ENCODE results near the gene UBE2S.
"Not testable (repeated sequence)": the region's sequence is repeated elsewhere in the genome, so short reads cannot be mapped to it uniquely, and the experiment has no call there.

UBE2S gene

DNA sequence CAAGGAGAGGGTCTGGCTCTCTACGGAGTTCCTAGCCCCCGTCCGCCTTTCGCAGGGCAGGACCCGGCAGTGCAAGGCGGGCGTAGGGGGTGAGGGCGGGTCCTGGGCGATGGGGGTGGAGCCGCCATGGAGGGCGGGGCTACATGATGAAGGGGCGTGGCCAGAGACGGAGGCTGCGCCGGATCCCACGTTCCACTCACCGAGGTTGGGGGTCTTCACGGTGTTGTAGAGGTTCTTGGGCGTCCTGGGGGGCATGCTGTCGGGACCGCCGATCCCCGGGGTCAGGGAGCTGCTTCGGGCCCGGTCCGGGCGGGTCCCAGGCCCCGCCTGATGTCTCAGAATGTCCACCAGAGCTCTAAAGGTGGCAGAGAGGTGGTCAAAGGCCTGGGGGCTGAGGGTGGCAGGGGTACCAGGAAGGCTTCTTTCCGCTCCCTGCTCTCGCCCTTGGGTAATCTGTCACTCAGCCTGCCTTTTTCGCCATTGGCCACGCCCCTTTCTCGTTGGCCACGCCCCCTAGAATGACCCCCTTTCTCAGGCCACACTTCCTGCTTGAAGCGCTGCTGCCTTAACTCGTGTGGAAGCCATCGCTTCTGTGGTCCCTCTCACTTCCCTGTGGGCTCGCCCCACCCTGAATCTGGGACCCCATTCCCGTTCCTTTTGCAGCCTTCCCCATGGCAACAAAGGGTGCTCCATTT is 33.0 kb upstream of the UBE2S start:
- DNase-seq (ENCODE audit: low read depth) = no peak

DNA sequence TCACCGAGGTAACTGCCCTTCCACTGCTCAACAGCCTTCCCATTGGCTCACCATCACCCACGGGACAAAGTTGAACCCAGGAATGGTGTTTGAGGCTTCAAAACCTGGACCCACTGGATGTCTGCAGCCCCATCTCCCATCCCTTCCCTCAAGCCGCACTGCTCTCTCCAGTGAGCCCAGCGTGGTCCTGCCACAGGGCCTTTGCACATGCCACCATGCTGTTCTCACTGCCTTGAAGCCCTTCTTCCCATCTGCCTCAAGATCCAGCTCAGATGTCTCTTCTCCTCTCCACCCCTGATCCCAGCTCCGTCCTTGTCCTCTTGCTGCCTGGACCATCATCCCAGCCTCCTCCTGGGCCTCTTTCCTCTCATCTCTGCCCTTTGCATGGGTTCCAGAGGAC is 31.5 kb upstream of the UBE2S start:
- no peak for DNase-seq (ENCODE audit: low read depth)

DNA sequence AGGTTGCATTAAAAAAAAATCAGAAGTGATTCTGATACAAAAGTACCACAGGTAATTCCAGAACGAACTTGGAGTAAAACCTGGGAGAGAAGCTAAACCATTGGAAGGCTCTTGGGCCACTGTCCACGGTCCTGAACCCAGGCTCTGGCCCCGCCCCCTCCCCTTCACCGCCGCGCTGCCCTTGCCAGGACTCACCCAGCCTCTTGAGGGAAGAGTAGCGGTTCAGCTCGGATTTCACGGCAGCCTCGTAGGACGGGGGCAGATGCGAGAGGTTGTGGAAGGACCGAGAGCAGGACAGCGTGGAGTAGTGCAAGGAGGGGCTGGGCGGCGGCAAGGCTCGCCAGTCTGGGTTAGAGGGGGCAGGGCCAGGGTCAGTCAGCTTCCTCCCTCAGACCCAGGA is 29.8 kb upstream of the UBE2S start:
- no peak for DNase-seq (ENCODE audit: low read depth)

DNA sequence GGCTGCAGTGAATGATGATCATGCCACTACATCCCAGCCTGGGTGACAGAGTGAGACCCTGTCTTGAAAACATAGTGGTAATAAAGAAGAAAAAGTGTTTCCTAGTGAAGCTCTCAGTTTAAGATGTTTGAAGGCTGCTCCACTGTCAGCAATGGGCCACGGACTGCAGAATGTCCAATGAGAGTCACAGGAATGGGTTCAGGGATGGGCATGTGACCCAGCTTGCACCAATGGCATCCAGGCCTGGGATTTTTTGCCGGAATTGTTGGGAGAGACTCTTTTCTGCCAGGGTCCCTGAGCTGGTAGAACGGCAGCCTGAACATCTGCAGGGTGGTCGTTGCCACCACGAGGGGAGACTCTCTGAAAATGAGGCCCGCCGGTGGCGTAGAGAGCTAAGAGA is 29.3 kb upstream of the UBE2S start:
- DNase-seq (ENCODE audit: low read depth) = no peak

DNA sequence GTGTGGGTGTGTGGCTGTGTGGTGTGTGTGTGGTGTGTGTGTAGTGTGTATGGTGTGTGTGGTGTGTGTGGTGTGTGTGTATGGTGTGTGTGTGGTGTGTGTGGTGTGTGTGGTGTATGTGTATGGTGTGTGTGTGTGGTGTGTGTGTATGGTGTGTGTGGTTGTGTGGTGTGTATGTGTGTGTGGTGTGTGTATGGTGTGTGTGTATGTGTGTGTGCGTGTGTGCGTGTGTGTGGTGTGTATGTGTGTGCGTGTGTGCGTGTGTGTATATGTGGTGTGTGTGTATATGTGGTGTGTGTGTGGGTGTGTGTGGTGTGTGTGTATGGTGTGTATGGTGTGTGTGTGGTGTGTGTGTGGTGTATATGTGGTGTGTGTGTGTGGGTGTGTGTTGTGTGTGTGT is 27.4 kb upstream of the UBE2S start:
- DNase-seq (ENCODE audit: low read depth) = no peak

DNA sequence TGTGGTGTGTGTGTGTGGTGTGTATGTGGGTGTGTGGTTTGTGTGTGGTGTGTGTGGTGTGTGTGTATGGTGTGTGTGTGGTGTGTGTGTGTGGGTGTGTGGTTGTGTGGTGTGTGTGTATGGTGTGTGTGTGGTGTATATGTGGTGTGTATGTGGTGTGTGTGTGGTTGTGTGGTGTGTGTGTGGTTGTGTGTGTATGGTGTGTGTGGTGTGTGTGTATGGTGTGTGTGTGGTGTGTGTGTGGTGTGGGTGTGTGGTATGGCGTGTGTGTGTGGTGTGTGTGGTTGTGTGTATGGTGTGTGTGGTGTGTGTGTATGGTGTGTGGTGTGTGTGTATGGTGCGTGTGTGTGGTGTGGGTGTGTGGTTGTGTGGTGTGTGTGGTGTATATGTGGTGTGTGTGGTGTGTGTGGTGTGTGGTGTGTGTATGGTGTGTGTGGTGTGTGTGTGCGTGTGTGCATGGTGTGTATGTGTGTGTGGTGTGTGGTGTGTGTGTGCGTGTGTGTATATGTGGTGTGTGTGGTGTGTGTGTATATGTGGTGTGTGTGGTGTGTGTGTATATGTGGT is 26.9 kb upstream of the UBE2S start:
- DNase-seq (ENCODE audit: low read depth) = no peak

DNA sequence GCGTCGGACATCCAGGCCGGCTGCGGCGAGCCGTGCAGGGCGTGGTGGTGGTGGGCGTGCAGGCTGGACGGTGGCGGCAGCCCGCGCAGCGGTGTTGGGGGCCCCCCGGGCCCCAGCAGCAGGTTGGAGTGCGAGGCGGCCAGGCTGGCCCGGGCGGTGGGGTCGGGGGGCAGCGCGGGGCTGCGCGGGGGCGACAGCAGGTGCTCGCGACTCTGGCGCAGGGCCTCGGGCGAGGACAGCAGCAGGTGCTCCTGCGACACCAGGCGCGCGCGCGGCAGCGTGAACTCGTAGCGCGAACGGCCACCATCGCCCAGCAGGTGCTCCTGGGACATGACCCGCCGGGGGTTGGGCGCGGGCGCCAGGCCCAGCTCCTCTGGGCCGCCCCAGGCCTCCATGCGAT is 25.7 kb upstream of the UBE2S start:
- no peak for DNase-seq (ENCODE audit: low read depth)

DNA sequence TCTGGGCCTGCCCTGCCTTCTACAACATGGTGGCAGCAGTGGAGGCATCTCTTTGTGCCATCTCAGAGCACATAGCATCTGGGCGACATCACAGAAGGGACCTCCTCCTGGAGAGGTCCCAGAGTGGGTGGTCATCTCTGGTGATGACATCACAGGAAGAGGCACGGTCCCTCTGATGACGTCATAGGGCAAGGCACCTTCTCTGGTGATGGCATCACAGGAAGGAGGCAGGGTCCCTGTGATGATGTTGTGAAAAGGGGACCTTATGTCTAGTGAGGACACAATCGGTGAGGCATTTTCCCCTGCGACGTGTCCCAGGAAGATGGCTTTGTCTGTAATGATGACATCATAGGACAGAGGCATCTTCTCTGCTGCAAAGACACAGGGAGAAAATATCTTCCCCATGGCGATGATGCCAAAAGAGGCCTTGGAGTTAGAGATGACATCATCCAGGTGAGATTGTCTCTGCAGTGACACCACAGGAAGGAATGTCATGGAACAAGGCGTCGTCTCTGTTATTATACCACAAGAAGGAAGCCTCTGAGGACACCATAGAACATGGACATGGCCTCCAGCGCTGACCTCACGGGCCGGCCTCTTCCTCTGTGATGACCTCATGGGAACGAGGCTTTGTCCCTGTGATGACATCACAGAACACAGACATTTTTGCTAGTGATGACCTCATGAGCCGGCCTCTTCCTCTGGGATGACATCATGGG is 24.8 kb upstream of the UBE2S start:
- no peak for DNase-seq (ENCODE audit: low read depth)

DNA sequence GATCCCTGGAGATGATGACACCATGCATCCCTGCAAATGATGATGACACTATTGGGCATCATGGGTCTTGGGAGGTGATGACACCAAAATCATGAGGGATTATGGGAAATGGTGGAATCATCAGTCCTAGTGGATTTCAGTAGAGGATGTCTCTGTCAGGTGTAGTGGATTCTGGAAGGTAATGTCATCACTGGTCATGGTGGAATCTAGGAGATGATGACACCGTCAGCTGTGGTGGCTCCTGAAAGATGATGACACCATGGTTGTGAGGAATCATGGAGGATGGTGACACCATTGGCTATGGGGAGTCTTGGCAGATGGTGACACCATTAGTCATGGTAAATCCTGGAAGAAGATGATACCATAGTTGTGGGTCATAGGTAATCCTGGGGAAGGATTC is 23.6 kb upstream of the UBE2S start:
- DNase-seq (ENCODE audit: low read depth) = no peak

DNA sequence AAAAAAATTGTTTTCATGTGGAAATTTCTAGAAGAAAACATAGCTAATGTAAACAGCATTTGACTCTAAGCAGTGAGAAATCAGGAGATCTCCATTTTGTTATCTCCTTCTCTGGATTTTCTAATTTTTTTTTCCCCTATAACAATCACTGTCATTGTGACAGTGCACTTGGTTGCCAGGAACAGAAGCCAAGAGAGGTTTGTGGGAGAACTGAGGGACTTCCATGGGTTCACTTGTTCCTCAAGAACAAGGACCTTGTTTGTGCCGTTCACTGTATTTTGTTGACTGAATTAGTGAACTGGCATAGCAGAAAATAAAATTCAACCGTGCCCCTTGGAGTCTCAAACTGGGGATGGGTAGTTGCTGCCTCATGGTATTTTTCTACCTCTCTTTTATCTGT is 18.5 kb upstream of the UBE2S start:
- DNase-seq (ENCODE audit: low read depth) = no peak

DNA sequence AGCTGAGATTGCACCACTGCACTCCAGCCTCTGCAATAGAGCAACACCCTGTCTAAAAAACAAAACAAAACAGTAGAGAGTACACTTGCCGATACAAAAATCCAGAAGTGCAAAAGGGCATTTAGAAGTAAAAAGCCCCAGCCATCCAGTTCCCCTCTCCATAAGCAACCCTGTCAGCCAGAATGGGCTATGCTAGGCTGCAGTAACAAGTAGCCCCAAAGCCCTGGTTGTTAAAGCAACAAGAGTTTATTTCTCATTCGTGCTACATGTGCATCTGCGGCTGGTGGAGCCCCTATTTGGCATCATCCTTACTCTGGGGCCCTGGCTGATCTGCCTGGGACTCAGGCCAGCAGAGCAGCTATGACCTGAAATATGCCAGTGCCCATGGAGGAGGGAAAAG is 16.9 kb upstream of the UBE2S start:
- DNase-seq (ENCODE audit: low read depth) = no peak

DNA sequence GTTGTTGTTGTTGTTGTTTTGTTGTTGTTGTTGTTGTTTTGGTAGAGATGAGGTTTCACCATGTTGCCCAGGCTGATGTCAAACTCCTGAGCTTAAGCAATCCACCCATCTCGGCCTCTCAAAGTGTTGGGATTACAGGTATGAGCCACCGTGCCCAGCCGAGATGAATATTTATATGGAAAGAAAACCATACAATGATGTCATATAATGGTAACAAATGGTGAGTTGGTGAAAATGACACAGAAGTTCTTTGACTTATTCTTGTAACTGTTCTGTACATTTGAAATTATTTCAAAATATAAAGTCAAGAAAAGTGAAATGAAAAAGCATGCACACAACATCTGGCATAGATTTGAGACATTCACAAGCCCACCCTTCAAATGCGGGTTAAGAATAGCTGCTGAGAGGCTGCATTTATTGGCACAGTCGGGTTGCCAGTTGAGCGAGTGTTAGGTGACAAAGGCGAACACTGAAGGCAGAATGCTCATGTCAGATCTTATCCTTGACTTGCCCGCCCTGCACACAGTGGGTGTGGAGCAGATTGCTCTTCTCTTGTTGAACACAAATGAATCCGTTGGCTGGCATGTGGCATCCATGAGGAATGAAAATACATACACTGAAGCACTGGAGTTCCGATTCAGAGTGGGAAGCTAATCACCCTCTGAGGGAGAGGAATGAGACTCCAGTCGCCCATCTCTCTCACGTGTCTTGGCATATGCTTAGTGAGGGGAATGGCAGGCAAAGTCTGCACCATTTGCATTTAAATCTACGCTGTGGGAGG is 15.8 kb upstream of the UBE2S start:
- no peak for DNase-seq (ENCODE audit: low read depth)

DNA sequence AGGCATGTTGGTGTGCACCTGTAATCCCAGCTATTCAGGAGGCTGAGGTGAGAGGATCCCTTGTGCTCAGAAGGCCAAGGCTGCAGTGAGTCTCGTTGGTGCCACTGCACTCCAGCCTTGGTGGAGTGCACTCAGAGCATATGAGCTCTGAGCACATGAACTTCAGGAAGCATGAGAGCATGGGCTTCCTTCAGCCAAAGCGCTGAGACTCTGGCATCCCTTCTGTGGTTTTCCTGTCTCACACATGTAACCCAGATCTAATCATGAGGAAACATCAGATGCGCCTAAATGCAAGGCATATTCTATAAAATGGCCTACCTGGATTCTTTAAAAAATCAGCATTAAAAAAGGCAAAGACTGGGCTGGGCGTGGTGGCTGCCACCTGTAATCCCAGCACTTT is 13.7 kb upstream of the UBE2S start:
- DNase-seq (ENCODE audit: low read depth) = not testable (repeated sequence)

DNA sequence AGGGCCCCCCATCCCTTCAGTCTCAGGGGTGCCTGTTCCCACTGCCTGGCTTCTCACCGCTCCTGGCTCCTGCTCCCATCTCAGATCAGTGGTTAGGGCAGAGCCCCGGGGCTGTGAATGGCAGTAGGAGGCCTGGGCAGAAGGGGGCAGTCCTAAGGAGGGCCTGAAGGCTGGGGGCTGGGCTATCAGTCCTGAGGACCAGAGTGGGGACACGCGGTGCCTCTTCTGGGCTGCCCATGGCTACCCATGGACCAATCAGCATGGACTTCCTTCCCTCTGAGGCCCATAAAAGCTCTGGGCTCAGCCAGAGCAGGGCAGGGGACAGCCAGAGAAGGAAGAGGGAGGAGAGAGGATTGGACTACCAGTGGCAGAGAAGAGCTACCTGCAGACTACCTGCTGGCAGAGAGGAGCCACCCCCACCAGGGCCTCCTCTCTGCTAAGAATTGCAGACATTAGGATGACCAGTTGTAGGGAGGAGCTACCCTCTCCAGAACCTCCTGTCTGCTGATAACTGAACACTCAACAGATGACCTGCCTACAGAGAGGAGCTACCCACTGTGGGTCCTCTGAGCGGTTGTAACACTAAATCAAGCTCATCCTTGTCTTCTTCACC is 12.1 kb upstream of the UBE2S start:
- no peak for DNase-seq (ENCODE audit: low read depth)

DNA sequence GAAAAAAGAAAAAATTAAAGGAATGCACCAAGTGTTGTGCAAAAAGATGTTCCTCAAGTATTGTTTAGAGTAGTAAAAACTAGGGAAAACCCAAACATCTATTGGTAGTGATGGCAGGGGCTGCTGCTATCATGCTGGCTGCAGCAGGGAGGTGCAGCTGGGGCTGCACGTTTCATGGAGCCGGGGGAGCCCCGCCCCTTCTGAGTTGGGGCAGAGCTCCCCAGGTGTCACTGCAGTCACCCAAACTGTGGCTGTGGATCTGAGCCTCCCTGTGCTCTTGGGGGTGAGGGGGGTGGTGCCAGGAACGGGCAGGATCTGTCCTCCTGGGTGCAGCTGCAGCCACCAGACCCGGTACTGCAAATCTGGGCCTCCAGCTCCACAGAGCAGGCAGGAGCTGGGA is 11.5 kb upstream of the UBE2S start:
- no peak for DNase-seq (ENCODE audit: low read depth)

DNA sequence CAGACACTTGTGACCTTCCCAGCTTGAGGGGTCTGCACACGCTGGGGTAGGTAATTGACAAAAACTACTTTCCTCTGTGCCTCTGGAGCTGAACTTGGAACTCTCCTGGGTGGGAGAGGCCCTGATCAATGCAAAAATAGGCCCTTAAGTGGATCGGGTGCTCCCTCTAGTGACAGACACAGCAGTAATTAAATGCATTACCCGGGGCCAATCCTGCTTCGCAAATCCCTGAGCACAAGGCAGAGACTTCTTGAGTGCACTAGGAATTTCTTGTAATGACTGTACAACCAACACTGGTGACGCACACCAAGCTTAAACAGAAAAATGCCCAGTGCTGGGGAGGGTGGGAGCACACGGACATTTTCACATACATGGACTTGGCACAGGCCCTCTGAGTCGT is 10.6 kb upstream of the UBE2S start:
- DNase-seq (ENCODE audit: low read depth) = peak; percentile 34

DNA sequence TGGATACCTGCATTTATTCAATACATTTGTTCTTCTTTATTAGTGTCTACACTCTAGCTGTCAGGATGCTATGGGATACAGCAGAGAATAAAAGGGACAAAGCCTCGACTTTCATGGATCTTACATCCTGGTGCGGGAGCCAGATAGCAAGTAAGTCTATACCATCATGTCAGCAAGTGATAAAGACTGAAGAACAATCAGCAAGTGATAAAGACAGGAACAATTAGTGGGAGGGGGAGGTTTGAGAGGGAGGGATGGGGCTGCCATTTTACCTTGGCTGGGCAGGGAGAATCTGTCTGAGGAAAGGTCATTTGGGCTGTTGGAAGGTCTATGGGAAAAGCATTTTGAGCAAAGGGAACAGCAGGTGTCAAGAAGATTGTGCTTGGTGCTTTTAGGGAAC is 2.6 kb upstream of the UBE2S start:
- DNase-seq (ENCODE audit: low read depth) = no peak

DNA sequence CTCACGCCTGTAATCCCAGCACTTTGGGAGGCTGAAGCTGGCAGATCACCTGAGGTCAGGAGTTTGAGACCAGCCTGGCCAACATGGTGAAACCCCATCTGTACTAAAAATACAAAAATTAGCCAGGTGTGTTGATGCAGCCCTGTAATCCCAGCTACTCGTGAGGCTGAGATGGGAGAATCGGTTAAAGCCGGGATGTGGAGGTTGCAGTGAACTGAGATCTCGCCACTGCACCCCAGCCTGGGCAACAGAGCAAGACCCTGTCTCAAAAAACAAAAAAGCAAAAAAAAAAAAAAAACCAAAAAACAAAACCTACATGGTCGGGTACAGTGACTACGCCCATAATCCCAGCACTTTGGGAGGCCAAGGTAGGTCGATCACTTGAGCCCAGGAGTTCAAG is 1.6 kb upstream of the UBE2S start:
- not testable (repeated sequence) for DNase-seq (ENCODE audit: low read depth)

DNA sequence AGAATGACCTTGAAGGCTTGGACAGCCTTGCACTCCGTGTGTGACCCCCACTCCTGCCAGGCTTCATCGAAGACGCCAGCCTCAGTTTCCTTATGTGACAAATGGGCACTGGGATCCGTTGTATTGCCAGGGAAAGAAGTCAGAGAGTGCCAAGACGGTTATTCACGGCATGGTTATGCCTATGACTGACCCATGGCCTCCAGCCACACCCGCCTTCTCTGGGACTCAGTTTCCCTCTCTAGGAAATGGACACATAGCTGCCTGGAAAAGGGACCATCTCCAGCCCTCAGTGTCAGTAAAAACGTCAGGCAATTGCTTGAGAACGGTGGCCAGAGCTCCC is 915 bp upstream of the UBE2S start:
- DNase-seq (ENCODE audit: low read depth) = no peak

DNA sequence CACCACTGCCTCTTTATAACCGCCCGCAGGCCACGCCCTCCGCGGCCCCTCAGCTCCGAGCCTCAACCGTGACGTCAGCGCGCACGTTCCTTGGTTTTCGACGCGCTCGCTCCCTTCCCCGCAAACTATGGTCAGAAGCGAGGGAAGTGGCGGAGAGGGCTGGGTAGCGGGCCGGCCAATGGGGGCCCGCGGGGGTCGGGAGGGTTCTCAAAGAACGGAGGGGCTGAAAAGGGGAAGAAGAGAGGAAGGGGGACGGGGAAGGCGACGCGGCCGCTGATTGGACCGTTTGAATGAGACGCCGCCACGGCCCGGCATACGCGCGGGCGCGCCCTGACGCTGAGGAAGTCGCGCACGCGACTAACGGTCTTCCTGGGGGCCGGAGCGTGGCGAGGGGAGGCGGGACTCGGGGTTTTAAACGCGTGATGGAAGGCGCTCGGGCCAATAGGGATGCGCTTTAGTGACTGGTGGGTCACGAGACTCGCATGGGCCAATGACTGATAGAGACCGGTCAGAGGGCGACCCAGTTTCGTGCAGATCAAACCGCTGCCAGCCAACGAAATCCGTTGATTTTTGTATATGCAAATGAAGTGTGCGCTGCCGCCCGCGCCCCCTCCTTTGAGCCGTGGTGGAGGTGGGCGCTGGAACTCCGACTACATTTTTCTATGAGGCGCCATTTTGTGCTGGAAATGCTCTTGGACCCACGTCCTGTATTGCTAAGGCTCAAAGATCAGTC is 378 bp upstream of the UBE2S start:
- peak; percentile 93 for DNase-seq (ENCODE audit: low read depth)

DNA sequence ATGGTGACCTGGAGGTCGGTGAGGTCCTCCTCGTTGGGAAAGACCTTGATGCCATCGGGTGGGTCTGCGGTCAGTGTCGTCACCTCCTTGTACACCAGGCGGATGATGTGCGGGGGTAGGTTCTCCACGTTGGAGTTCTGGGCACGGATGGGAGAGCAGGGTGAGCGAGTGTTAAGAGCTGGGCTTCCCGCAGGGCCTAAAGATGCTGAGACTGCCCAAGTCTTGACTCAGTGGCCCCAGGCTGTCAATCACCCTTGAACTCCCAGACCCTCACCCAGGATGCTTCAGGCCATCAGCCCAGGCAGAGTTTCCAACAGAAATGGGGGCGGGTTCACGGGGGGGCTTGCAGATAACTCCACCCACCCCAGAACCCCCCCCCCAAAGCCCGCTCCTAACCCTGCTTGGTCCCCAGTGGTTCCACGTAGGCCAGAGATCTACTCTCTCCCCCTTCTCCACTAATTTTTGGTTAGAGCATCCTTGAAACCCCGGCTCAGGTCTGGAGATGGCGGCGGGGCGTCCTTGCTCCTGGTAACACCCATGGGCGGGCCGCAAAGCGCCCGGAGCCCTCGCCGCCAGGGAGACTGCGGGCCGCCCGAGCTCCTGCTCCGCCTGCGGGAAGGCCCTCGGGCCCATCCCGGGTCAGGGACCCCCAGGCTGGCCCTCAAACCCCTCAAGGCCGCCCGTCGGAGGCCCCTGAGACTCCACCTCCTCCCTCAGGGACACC is 600 bp downstream of the UBE2S start:
- DNase-seq (ENCODE audit: low read depth) = peak; percentile 17
